ENCODE results near the gene OSBPL8. TPM values are rescaled to one million over a fixed set of nuclear protein-coding genes. Genes with fewer than 3 reads are reported as not detected.

The OSBPL8 gene
- total RNA-seq, 4 donors from 2014 or later = 15.5 to 241 (median 29.4) TPM

- Histone ChIP-seq H3K4me1 (peaks cover 0 to 3% (median 1%) of the 10 kb centered on the region in 4 donors), H3K4me3 (no peak overlapping the region), H3K27me3 (no peaks in the 10 kb centered on the region), H3K27ac (no peak overlapping the region), H3K36me3 (no peaks in the 10 kb centered on the region), H3K9me3 (no peaks in the 10 kb centered on the region)
- intact Hi-C loops (cut with DNase I; ENCODE audit: low total_unique reads) (no loop called here), in situ Hi-C loops (cut with MboI; ENCODE audit: low pct_ligation_motif_present in 1 of 4, low pct_unique_long_range_greater_than_20kb in 1 of 4, low sequenced_read_pairs in 3 of 4) (loop anchor here in 1 of 4 donors (25.0 kb wide), 1 partner anchor 105 kb away; the partner anchor contains the start of gene OSBPL8)
- 70 to 71% methylated on average over 7 of the region's 7 CpGs for WGBS, 2 donors (ENCODE audit: low coverage in 1 of 2)
- DNase-seq = no peak
- TF ChIP-seq CTCF (IDR thresholded peaks at IDR 0.05) = no peak
Observed at GRCh38 chr12:76457010-76457409, 102.6 kb downstream of the OSBPL8 start.

DNA sequence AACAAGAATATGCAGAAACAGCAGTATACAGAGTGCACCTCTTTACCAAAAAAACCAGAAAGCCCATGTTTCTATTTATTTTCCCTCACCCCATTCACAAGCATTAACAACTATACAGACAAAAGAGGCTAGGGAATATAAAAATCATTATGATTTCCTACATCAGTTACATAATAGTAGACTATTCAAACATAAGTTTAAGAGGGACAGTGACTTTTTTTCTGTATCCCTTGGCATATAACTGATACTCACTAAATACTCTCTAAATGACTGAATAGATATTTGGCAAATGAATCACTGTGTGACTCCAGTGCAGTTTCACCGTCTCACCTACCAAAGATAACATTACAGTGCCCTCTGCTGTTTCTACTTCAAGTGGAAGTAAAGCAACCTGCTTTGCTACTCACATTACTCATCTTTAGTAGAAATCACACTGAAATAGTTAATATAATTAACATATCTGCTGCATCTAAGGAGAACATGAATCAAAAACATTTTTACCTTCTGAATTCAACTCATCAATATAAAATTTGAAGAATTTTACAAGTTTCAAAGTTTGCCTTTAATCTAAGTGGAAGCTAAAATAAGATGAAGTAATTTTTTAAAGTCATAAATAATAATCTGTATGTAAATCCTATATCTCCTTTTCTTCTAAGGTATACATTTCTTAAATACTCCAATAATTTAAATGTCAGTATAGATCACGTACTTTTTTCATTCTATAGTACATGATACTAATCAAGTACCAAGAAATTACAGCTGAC, 103.8 kb downstream of the OSBPL8 start:
- Histone ChIP-seq H3K4me1 (peaks cover 0 to 2% (median under 1%) of the 10 kb centered on the region in 4 donors), H3K27ac (no peak overlapping the region), H3K27me3 (no peaks in the 10 kb centered on the region), H3K36me3 (no peaks in the 10 kb centered on the region), H3K9me3 (no peaks in the 10 kb centered on the region), H3K4me3 (no peak overlapping the region)
- in situ Hi-C loops (cut with MboI; ENCODE audit: low pct_ligation_motif_present in 1 of 4, low pct_unique_long_range_greater_than_20kb in 1 of 4, low sequenced_read_pairs in 3 of 4) = loop anchor here in 1 of 4 donors (25.0 kb wide), 1 partner anchor 107 kb away; the partner anchor contains the start of gene OSBPL8
- intact Hi-C loops (cut with DNase I; ENCODE audit: low total_unique reads) = no loop called here
- TF ChIP-seq CTCF (IDR thresholded peaks at IDR 0.05) (peak; percentile 37 to 44 (median 41)), EP300 (IDR thresholded peaks at IDR 0.05; ENCODE audit: low read depth) (no peak)
- DNase-seq = no peak
- 38 to 47% methylated on average over 2 of the region's 2 CpGs for WGBS, 2 donors (ENCODE audit: low coverage in 1 of 2)

GRCh38 chr12:76451528-76451927, 108.0 kb downstream of the OSBPL8 start:
- Histone ChIP-seq H3K36me3 (no peaks in the 10 kb centered on the region), H3K4me1 (peaks cover 0 to 5% (median 0%) of the 10 kb centered on the region in 4 donors), H3K9me3 (no peaks in the 10 kb centered on the region), H3K27me3 (no peaks in the 10 kb centered on the region), H3K4me3 (no peak overlapping the region), H3K27ac (no peak overlapping the region)
- DNase-seq = no peak
- WGBS, 2 donors (ENCODE audit: low coverage in 1 of 2) = 90 to 97% methylated on average over 6 of the region's 6 CpGs
- in situ Hi-C loops (cut with MboI; ENCODE audit: low pct_ligation_motif_present in 1 of 4, low pct_unique_long_range_greater_than_20kb in 1 of 4, low sequenced_read_pairs in 3 of 4) (loop anchor here in 1 of 4 donors (25.0 kb wide), 1 partner anchor 111 kb away; the partner anchor contains the start of gene OSBPL8), intact Hi-C loops (cut with DNase I; ENCODE audit: low total_unique reads) (no loop called here)
- TF ChIP-seq EP300 (IDR thresholded peaks at IDR 0.05; ENCODE audit: low read depth) (no peak), CTCF (IDR thresholded peaks at IDR 0.05) (no peak), POLR2A (IDR thresholded peaks at IDR 0.05) (no peak), POLR2AphosphoS5 (IDR thresholded peaks at IDR 0.05) (no peak)

DNA sequence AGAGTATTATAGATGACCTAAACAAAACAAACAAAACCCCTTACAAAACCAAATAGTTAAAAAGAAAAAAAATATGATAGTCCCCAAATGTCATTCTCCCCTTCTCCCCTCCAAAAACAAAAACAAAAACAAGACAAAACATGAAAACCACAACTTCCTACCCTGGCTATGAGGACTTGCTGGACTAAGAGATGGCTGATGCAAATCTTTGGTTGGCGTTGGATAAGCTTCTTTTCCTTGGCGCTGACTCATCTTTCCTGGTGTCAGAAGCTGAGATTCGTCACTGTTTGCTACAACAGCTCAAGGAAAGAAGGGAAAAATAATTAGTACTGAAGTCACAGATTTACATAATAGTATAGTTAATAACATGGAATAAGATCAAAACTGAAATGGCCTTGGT, 108.9 kb downstream of the OSBPL8 start:
- Histone ChIP-seq H3K27ac (no peak overlapping the region), H3K4me3 (no peak overlapping the region), H3K27me3 (no peaks in the 10 kb centered on the region), H3K4me1 (peaks cover 0 to 5% (median 0%) of the 10 kb centered on the region in 4 donors), H3K36me3 (no peaks in the 10 kb centered on the region), H3K9me3 (no peaks in the 10 kb centered on the region)
- in situ Hi-C loops (cut with MboI; ENCODE audit: low pct_ligation_motif_present in 1 of 4, low pct_unique_long_range_greater_than_20kb in 1 of 4, low sequenced_read_pairs in 3 of 4) (loop anchor here in 1 of 4 donors (25.0 kb wide), 1 partner anchor 112 kb away; the partner anchor contains the start of gene OSBPL8), intact Hi-C loops (cut with DNase I; ENCODE audit: low total_unique reads) (no loop called here)
- TF ChIP-seq EP300 (IDR thresholded peaks at IDR 0.05; ENCODE audit: low read depth) (no peak), POLR2AphosphoS5 (IDR thresholded peaks at IDR 0.05) (no peak), POLR2A (IDR thresholded peaks at IDR 0.05) (no peak)
- WGBS, 2 donors (ENCODE audit: low coverage in 1 of 2) = 85 to 100% methylated on average over 2 to 3 of the region's 3 CpGs
- DNase-seq = no peak

Measured in transverse colon (tissue), 4 donors.